ENCODE data around the gene CCBE1.

DNA sequence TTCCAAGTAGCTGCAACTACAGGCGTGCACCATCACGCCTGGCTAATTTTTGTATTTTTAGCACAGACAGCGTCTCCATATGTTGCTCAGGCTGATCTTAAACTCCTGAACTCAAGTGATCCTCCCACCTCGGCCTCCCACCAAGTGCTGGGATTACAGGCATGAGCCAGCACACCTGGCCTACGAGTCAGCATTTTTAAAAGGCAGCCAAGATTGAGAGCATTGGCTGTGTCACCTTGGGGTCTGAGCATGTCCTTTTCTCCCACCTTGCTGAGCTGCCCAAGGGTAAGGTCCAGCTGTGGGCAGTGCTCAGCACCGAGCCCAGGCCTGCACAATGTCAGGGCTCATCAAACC is 195.3 kb downstream of the CCBE1 start:
- TF ChIP-seq, protein P1, sequence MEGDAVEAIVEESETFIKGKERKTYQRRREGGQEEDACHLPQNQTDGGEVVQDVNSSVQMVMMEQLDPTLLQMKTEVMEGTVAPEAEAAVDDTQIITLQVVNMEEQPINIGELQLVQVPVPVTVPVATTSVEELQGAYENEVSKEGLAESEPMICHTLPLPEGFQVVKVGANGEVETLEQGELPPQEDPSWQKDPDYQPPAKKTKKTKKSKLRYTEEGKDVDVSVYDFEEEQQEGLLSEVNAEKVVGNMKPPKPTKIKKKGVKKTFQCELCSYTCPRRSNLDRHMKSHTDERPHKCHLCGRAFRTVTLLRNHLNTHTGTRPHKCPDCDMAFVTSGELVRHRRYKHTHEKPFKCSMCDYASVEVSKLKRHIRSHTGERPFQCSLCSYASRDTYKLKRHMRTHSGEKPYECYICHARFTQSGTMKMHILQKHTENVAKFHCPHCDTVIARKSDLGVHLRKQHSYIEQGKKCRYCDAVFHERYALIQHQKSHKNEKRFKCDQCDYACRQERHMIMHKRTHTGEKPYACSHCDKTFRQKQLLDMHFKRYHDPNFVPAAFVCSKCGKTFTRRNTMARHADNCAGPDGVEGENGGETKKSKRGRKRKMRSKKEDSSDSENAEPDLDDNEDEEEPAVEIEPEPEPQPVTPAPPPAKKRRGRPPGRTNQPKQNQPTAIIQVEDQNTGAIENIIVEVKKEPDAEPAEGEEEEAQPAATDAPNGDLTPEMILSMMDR (IDR thresholded peaks at IDR 0.05) = no peak
- no peak for TF ChIP-seq POLR2A (IDR thresholded peaks at IDR 0.05)

Data from uterus (tissue), 2 donors.